ENCODE measurements around the gene EXOSC7. TPM values are rescaled to one million over a fixed set of nuclear protein-coding genes. Genes with fewer than 3 reads are reported as not detected.

The EXOSC7 gene
- total RNA-seq, 1 experiment from 2014 or later, result 57.8 TPM

DNA sequence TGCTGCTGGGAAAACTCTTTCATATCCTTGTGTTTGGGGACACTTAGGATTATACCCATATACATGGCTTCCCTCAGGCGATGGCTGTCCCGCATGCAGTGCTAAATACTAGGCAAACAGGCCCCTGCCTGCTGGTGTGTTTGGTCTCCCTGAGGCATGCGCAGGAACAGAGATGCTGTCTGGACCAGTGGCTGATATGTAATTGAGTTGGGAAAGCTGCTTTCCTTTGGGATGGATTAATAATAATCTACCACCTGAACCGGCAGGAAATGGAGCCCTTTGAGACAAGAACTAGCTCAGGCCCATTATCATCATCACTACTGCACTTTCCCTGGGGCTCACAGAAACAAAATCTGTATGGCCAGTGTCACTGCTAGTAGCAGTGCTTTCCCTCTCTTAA lies 18.1 kb upstream of the EXOSC7 start:
- no peak for DNase-seq (ENCODE audit: low read depth, low spot score)
- in situ Hi-C loops (cut with HindIII; ENCODE audit: low pct_unique_long_range_greater_than_20kb, low sequenced_read_pairs), result no loop called here

DNA sequence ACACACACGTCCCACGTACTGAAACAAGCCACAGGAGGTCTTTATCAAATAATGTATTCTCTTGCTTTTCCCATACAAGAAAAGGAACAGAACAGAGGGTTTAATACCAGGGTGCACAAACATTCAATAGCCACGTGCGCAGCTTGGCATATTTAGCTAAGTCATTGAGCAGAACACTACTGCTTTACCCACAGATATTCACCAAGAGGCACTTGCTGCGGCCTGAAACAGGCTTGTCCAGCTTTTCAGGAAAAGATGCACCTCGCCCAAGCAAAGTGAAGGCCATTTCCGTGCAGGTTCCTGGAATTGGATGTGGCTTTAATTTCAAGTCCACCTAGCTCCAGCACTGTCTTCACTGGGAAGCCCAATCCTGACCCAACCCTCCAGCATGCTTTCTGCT lies 17.7 kb upstream of the EXOSC7 start:
- in situ Hi-C loops (cut with HindIII; ENCODE audit: low pct_unique_long_range_greater_than_20kb, low sequenced_read_pairs), result no loop called here
- DNase-seq (ENCODE audit: low read depth, low spot score), result no peak

DNA sequence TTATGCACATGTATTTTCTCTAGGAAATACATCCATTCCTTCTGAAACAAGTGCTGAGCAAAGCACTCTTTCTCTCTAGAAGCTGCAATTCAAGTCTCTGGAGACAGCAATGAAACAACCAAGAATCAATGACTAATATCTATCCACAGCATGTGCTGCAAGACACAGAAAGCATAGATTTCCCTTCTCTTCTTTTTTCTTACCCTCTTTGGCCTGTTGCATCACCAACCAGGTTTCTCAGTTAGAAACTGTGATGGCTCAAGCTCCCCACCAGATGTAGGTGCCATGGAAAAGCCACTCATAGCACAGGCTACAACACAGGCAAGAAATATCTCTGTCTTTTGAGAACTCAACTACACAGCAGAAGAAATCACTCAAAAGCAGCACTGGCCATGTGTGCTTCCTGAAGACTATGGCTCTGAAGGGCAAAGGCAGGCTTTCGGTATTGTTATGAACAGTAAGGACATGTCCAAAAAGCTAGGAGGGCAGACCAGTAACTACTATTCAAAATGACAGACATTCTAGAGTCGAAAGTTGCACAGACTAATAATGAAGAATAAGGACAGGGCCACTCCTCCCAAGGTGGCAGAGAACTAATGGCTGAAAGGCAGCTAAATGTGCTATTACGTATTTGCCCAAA lies 15.5 kb upstream of the EXOSC7 start:
- in situ Hi-C loops (cut with HindIII; ENCODE audit: low pct_unique_long_range_greater_than_20kb, low sequenced_read_pairs), result no loop called here
- no peak for DNase-seq (ENCODE audit: low read depth, low spot score)

DNA sequence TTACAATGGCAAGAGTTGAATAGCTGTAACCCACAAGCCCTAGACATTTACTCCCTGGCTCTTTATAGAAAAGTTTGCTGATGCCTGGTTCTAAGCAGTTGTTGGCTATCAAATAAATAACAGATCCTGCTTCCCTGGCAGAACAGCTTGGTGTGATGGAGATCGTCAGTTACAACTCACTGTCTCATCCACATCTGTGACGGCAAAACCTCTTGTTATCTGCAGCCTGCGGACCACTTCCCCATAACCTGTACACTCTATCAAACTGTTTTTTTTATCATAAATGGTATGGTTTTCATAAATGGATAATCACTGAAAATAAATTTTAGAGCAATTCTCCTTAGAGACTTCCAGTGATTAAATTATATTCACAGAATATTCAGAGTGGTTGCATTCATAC lies 14.2 kb upstream of the EXOSC7 start:
- no peak for DNase-seq (ENCODE audit: low read depth, low spot score)
- in situ Hi-C loops (cut with HindIII; ENCODE audit: low pct_unique_long_range_greater_than_20kb, low sequenced_read_pairs), result no loop called here

DNA sequence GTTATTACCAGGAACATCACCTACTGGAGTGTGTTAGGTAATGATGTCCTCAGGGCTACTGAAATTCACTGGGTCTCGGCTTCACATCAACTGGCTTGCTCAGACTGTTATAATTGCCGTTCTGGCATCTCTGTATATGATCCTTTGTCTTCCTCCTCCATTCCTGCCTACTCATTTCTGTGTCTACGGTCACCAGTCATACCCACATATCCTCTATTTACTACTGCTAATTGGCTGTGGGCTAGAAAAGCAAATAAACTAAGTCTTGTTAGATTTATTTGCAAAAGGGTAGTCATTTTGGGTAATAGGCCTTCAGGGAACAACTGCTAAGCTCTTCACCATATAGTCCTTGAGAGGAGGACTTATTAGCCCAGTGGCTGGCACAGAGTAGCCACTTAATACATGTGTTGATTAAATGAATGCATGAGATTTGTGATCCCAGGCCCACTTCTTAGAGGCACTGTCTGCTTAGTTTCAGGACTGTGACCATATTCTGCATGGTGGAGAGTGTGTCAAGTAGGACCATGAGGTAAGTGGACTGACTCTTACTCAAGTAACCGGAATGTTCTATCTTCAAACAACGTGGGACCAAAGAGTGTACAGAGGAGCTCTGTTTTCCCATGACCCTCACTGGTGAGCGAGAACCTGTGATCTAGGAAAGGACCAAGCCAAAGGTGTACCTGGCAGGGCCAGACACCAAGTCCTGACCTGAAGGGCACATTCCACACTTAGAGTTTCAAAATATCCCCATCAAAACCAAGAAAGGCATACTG lies 13.2 kb upstream of the EXOSC7 start:
- no peak for DNase-seq (ENCODE audit: low read depth, low spot score)
- in situ Hi-C loops (cut with HindIII; ENCODE audit: low pct_unique_long_range_greater_than_20kb, low sequenced_read_pairs), result no loop called here

DNA sequence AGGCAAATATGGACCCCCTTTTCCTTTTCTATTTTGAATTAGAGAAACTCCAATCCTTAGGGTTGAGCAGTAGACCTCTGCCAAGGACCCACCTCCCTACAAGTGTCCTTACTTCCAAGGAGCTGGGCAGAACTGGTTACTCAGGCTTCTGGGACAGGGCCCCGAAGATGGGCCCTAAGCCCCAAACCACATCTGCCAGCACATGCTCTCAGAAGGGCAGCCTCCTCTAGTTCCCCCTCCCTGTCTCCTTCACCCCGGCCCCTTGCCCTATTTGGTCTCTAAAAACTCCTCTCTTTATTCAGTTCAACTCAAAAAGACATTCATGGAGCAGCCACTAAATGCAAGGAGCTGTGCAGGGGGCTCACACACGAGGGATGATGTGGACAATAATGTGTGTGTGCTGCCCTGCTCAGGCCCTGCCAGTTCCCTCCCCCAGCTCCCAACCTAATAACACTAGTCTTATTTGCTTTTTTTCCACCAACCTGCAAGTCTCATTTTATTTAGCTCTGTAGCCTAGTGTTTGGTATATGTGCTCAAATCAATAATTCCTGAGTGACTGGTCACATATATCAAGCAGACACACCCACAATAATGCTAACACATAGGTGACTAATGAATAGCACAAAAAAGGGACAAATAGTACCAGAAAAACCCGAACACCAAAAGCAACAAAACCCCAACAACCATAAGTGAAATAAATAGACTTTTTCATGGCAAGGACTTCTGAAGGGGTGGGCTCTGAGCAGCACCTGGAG lies 12.3 kb upstream of the EXOSC7 start:
- DNase-seq (ENCODE audit: low read depth, low spot score), result no peak
- in situ Hi-C loops (cut with HindIII; ENCODE audit: low pct_unique_long_range_greater_than_20kb, low sequenced_read_pairs), result no loop called here

DNA sequence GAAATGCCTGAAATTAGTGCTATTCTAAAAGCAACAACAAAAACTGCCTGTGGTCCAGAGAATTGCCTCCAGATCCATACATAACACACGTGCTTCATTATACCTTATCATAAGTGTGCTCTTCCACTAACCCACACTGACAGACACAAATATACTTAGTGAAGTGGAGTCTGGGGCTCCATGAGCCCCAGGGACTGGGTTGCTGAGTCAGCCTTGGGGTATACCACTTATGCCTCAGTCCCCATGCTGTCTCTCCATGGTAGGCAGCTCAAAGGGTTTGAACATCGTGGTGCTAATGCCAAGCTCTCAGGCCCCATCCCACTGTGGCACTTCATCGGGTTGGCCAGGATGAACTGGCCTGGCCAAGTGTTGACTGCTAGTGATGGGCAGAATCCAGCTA lies 10.9 kb upstream of the EXOSC7 start:
- no peak for DNase-seq (ENCODE audit: low read depth, low spot score)
- in situ Hi-C loops (cut with HindIII; ENCODE audit: low pct_unique_long_range_greater_than_20kb, low sequenced_read_pairs), result no loop called here

DNA sequence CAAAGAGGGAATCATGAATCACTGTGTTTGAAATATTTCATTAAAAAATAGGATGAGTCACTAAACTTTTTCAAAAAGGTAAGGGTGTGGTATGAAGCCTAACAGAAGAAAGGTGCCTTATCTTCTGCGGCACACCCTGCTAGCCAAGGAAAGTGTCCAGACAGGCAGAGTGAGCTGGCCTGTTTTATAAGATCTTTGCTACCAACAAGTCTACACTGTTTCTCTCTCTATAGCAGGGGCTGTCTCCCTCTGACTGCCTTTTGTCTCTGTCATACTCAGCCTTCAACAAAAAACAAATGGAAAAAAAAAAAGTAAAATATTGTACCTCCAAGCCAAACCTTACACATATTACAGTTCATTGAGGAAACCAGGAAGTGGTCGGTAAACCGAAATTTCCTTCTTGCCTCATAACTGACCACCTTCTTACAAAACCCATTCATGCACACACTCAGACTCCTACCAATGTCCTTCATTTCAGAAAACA lies 9.2 kb upstream of the EXOSC7 start:
- in situ Hi-C loops (cut with HindIII; ENCODE audit: low pct_unique_long_range_greater_than_20kb, low sequenced_read_pairs), result no loop called here
- DNase-seq (ENCODE audit: low read depth, low spot score), result peak; percentile 26

DNA sequence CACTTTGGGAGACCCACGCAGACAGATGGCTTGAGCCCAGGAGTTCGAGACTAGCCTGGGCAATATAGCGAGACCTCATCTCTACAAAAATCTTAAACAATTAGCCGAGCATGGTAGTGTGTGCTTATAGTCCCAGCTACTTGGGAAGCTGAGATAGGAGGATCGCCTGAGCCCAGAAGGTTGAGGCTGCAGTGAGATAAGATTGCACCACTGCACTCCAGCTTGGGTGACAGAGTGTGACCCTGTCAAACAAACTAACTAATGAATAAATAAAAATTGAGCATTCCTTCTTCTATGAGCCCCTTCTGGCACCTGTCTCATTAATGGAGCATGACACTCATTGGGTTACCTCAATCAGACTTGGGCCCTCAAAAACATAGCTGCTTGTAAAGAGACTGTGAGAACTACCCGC lies 7.6 kb upstream of the EXOSC7 start:
- in situ Hi-C loops (cut with HindIII; ENCODE audit: low pct_unique_long_range_greater_than_20kb, low sequenced_read_pairs), result no loop called here
- DNase-seq (ENCODE audit: low read depth, low spot score), result no peak

DNA sequence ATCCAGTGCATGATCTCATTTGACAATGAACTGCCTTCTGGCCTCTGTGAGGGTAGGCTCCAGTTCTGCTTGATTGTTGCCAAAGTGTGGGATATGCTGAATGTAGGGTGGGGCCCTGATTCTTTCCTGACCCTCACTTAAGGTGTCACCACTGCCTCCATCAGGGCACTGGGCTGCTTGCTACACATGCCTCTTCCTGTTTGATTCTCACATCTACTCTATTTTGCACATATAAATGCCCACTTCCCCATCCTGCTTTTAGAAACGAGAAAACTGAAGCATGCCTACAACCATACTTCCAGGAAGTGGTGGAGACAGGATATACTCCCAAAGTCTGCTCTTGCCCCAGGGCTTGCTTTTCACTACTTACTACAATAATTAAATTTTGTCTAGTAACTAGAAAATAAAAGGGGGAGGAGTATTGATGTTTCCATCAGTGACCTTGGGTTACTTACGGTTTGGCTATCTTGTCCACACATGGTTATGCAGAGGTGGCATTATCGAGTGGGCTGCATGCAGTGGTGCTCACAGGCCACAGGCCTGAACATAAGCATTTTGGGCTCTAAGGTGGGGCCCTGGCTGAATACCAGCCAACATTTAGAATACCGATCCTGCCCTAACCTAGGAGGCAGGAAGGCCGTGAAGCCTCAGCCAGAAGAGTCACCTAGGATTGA lies 6.8 kb upstream of the EXOSC7 start:
- DNase-seq (ENCODE audit: low read depth, low spot score), result no peak
- in situ Hi-C loops (cut with HindIII; ENCODE audit: low pct_unique_long_range_greater_than_20kb, low sequenced_read_pairs), result no loop called here

DNA sequence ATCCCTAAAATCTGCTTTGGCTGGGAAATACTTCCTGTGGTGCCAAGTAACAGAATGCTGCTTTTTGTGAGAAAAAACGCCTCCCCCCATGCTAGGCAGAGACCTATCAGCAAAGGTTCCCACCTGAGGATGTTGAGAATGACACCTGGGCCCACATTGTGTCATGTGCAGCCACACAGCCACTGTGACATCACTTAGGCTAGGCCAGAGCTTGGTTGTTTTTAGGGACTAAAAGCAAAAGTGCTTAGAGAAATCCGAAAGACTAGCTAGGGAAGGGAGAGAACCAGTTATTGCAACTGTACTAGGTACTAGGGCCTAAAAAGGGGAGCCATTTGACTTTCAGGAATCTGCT lies 6.2 kb upstream of the EXOSC7 start:
- DNase-seq (ENCODE audit: low read depth, low spot score), result no peak
- in situ Hi-C loops (cut with HindIII; ENCODE audit: low pct_unique_long_range_greater_than_20kb, low sequenced_read_pairs), result no loop called here

DNA sequence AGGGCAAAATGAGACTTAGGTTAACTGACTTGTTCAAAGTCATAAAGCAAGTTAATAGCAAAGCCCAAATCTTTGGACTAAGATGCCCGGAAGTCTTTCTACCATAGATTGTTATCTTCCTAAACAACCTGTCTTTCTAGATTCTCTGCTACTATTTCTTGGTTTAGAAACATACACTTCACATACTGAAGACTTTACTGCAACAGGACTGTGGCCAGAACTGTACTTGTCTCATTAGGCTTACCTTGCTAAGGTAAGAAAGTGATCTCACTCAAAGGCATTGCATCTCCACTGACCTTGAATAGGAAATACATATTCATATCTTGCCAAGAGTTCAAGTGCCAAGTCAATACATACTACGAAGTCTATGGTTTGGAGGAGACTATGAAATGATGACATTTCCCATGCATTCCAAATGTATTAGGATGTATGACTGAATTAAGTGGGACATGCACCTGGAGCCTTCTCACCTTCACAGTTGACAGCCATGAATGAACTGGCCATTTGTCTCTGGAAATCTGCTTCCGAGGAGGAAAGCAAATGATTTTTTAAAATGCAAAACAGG lies 5.0 kb upstream of the EXOSC7 start:
- in situ Hi-C loops (cut with HindIII; ENCODE audit: low pct_unique_long_range_greater_than_20kb, low sequenced_read_pairs), result no loop called here
- no peak for DNase-seq (ENCODE audit: low read depth, low spot score)

DNA sequence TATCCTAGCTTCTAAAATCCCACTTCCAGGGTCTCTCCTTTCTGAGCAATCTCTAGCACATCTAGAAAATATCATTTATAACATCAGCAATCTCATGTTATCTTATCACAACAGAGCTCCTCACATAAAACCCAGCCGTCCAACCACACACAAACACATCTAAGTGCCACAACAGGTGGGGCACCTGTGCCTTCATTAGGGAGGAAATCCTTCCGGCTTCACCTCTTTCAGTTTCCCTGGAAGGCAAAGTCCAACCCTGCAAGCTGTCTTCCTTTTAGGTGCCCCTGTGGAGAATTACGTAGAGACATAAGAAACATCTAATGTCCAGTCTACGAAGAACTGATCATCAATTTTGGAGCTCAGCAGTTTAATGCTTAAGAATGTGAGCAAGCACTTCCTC lies 1.6 kb upstream of the EXOSC7 start:
- DNase-seq (ENCODE audit: low read depth, low spot score), result no peak
- in situ Hi-C loops (cut with HindIII; ENCODE audit: low pct_unique_long_range_greater_than_20kb, low sequenced_read_pairs), result no loop called here

DNA sequence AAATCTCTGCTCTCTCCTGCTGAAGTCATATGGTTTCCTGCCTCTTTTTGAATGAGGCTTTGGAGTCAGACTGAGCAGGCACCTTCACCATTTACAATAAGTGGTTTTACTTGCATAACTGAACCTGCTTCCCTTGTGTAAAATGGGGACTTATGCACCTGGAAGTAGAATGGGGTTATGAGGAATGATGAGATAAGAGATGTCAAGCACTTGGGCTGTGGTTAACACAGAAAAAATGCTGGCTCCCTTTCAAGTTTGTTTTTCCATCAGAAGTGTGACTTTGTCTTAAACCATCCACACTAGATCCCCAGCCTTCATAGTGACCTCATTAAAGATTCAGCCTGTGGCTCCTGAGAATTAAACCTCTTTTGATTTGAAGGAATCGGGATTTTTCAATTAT lies 5.2 kb downstream of the EXOSC7 start:
- in situ Hi-C loops (cut with HindIII; ENCODE audit: low pct_unique_long_range_greater_than_20kb, low sequenced_read_pairs), result no loop called here
- DNase-seq (ENCODE audit: low read depth, low spot score), result no peak

DNA sequence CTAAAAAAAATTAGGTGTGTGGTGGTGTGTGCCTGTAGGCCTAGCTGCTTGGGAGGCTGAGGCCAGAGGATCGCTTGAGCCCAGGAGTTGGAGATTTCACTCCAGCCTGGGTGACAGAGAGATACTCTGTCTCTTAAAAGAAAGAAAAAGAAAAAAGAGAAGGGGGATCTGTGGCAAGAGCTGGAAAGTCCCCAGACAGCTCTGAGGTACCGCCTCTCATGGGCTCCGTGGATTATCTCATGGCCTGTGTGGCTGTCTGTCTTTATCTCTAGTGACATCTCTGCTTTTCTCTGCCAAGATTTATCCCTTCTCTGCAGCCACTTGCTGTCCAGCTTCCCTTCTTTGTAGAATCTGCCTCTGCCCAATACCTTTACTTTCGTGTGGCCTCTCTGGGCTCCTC lies 5.7 kb downstream of the EXOSC7 start:
- in situ Hi-C loops (cut with HindIII; ENCODE audit: low pct_unique_long_range_greater_than_20kb, low sequenced_read_pairs), result no loop called here
- DNase-seq (ENCODE audit: low read depth, low spot score), result no peak

DNA sequence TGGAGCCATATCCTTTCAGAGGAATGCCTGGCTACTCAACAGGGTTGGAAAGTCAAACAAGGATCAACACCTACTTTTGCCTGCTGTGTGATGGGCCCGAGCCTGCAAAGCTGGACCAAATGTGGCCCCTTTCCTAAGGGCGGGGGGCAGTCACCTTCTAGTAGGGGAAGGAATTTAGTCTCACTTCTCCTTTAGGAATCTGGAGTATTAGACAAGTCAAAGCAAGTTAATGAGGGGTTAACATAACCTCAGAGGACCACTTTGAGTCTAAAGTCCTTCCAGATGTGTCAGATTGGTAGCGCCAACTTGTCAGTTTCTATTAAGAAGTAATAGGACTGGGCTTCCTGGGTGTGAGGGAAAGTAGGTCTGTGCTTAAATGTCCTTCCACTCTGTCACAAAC lies 6.8 kb downstream of the EXOSC7 start:
- DNase-seq (ENCODE audit: low read depth, low spot score), result no peak
- in situ Hi-C loops (cut with HindIII; ENCODE audit: low pct_unique_long_range_greater_than_20kb, low sequenced_read_pairs), result no loop called here

DNA sequence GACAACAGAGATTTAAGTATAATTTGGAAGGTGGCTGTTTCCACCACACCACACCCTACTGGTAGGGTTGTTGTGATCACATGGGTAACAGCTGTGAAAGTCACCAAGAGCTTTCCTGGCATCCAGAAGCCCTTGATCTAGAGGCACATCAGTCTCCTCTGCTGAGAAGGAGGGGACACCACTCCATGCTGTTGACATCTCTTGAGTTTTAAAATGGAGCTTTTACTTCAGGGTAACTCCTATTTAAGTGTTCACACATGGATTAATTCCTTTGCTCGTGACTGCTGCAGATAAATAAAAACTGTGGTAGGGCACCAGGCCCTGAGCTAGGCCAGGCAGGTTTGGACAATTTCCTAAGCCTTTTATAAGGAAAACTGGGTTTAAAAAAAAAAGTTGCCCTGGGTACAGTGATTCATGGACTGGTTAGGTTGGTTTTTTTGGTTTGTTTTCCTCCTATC lies 7.5 kb downstream of the EXOSC7 start:
- no peak for DNase-seq (ENCODE audit: low read depth, low spot score)
- in situ Hi-C loops (cut with HindIII; ENCODE audit: low pct_unique_long_range_greater_than_20kb, low sequenced_read_pairs), result no loop called here

DNA sequence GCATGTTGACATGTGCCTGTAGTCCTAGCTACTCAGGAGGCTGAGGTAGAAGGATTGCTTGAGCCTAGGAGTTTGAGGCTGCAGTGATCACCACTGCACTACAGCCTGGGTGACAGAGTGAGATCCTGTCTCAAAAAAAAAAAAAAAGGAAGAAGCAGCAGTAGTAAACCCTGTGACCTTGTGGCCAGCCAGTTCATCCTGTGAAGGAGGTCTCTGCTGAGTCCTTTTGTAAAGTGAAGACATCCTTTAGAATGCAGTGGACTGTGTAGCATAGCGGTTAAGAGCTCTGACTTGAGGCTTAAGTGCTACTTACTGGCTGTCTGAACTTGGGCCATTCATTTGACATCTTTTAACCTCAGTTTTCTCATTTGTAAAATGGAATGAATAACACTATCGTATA lies 8.3 kb downstream of the EXOSC7 start:
- in situ Hi-C loops (cut with HindIII; ENCODE audit: low pct_unique_long_range_greater_than_20kb, low sequenced_read_pairs), result no loop called here
- DNase-seq (ENCODE audit: low read depth, low spot score), result no peak
